Neural progenitor cell (in vitro differentiated cells): ENCODE data around the gene SPTBN4.

Experiments used
- EZH2 ChIP-seq: fragments of 200-600 bp; sonication (generic); IDR thresholded peaks from 2 replicates; pipeline ENCODE4 v1.6.1; 2017; ENCODE audit warnings: antibody characterized with exemption, mild to moderate bottlenecking, moderate library complexity
- TF ChIP-seq, protein P1 (sequence below): fragments of 200-600 bp; sonication (generic); IDR thresholded peaks from 2 replicates; pipeline ENCODE4 v1.5.1; 2017; ENCODE audit warnings: antibody characterized with exemption, mild to moderate bottlenecking

DNA sequence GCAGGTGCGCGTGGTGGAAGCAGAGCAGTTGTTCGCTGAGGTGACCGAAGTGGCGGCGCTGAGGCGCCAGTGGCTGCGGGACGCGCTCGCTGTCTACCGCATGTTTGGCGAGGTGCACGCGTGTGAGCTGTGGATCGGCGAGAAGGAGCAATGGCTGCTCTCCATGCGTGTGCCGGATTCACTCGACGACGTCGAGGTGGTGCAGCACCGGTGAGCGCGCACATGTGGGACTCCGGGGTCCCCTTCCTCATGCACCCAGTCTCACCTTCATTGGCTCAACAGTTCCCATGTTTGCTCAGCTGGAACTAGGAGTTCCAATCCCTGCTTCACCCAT lies 46.5 kb downstream of the SPTBN4 start:
- TF ChIP-seq, protein P1, sequence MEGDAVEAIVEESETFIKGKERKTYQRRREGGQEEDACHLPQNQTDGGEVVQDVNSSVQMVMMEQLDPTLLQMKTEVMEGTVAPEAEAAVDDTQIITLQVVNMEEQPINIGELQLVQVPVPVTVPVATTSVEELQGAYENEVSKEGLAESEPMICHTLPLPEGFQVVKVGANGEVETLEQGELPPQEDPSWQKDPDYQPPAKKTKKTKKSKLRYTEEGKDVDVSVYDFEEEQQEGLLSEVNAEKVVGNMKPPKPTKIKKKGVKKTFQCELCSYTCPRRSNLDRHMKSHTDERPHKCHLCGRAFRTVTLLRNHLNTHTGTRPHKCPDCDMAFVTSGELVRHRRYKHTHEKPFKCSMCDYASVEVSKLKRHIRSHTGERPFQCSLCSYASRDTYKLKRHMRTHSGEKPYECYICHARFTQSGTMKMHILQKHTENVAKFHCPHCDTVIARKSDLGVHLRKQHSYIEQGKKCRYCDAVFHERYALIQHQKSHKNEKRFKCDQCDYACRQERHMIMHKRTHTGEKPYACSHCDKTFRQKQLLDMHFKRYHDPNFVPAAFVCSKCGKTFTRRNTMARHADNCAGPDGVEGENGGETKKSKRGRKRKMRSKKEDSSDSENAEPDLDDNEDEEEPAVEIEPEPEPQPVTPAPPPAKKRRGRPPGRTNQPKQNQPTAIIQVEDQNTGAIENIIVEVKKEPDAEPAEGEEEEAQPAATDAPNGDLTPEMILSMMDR = no peak
- peak; percentile 0 for TF ChIP-seq EZH2
